Measurements from ENCODE around the gene PTP4A2.
"Not testable (repeated sequence)": the region's sequence is repeated elsewhere in the genome, so short reads cannot be mapped to it uniquely, and the experiment has no call there.

The PTP4A2 gene

GRCh38 chr1:31949862-31950261 is 11.7 kb upstream of the PTP4A2 start:
- DNase-seq, result no peak

- DNase-seq, result not testable (repeated sequence)
Observed at GRCh38 chr1:31945677-31946076, 7.5 kb upstream of the PTP4A2 start.

GRCh38 chr1:31944205-31945089 is 6.3 kb upstream of the PTP4A2 start:
- peak; percentile 86 for DNase-seq

GRCh38 chr1:31943546-31944184 is 5.5 kb upstream of the PTP4A2 start:
- peak; percentile 59 for DNase-seq

GRCh38 chr1:31942061-31942460 is 3.9 kb upstream of the PTP4A2 start:
- not testable (repeated sequence) for DNase-seq

- DNase-seq, result peak; percentile 83
Observed at GRCh38 chr1:31939484-31940329, 1.5 kb upstream of the PTP4A2 start.

- peak; percentile 88 for DNase-seq
Observed at GRCh38 chr1:31937300-31938183, 626 bp downstream of the PTP4A2 start.

- DNase-seq, result no peak
Observed at GRCh38 chr1:31936981-31937299, 1.2 kb downstream of the PTP4A2 start.

- no peak for DNase-seq
Observed at GRCh38 chr1:31936278-31936980, 1.7 kb downstream of the PTP4A2 start.

GRCh38 chr1:31934706-31935629 is 3.2 kb downstream of the PTP4A2 start:
- DNase-seq, result peak; percentile 64

GRCh38 chr1:31932491-31933316 is 5.5 kb downstream of the PTP4A2 start:
- DNase-seq, result peak; percentile 52

GRCh38 chr1:31931593-31932225 is 6.5 kb downstream of the PTP4A2 start:
- DNase-seq, result peak; percentile 39

GRCh38 chr1:31930836-31931592 is 7.2 kb downstream of the PTP4A2 start:
- DNase-seq, result no peak

- no peak for DNase-seq
Observed at GRCh38 chr1:31927661-31927980, 10.5 kb downstream of the PTP4A2 start.

GRCh38 chr1:31926853-31927660 is 11.1 kb downstream of the PTP4A2 start:
- DNase-seq, result peak; percentile 40

GRCh38 chr1:31926252-31926651 is 11.9 kb downstream of the PTP4A2 start:
- DNase-seq, result no peak

GRCh38 chr1:31925824-31926223 is 12.3 kb downstream of the PTP4A2 start:
- DNase-seq, result not testable (repeated sequence)

- no peak for DNase-seq
Observed at GRCh38 chr1:31924839-31925238, 13.3 kb downstream of the PTP4A2 start.

Data from CD4-positive, alpha-beta T cell treated with Interleukin-21 for 1 hour (primary cell).